Prostate gland (tissue), 2 donors: ENCODE measurements around the gene C9.

Source experiments
- POLR2AphosphoS5 ChIP-seq: sonication (generic); formaldehyde crosslinking; IDR thresholded peaks from one replicate; pipeline ENCODE4 v1.6.1; 2017; ENCODE audit warnings: antibody characterized with exemption
- TF ChIP-seq, protein P1 (sequence below), 4 experiments: fragments of 200-600 bp in 2 of 4; fragments of 450-650 bp in 2 of 4; sonication (generic) in 2 of 4; IDR thresholded peaks; 1 replicate in 3 of 4; 2 replicates in 1 of 4; pipeline ENCODE4 v1.5.1; 2016 to 2019; ENCODE audit warnings: antibody characterized with exemption in 4 of 4, mild to moderate bottlenecking in 2 of 4, moderate library complexity in 2 of 4

DNA sequence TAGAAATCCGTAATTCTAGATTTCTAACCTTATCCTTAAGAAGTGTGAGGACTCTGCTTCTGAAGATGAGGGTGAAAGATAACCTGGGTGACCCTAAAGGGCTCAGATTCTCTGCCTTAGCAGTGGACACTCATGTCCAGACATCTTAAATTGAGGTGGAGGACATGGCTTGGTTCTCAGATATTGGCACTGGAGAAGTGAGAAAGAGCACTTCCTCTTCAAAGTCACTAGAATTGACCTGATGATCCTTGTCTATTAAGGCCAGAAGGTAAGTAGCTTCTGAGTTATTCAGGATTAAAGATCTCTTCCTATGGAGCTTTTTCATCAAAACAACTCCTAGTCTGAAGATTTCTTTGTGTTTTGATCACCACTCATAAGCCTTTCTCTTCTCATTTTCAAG is 54.8 kb downstream of the C9 start:
- TF ChIP-seq POLR2AphosphoS5 = no peak
- TF ChIP-seq, protein P1, sequence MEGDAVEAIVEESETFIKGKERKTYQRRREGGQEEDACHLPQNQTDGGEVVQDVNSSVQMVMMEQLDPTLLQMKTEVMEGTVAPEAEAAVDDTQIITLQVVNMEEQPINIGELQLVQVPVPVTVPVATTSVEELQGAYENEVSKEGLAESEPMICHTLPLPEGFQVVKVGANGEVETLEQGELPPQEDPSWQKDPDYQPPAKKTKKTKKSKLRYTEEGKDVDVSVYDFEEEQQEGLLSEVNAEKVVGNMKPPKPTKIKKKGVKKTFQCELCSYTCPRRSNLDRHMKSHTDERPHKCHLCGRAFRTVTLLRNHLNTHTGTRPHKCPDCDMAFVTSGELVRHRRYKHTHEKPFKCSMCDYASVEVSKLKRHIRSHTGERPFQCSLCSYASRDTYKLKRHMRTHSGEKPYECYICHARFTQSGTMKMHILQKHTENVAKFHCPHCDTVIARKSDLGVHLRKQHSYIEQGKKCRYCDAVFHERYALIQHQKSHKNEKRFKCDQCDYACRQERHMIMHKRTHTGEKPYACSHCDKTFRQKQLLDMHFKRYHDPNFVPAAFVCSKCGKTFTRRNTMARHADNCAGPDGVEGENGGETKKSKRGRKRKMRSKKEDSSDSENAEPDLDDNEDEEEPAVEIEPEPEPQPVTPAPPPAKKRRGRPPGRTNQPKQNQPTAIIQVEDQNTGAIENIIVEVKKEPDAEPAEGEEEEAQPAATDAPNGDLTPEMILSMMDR (IDR thresholded peaks at IDR 0.05) = no peak
